ENCODE data around the gene MBD3L2B. TPM values are rescaled to one million over a fixed set of nuclear protein-coding genes. Genes with fewer than 3 reads are reported as not detected.
"Not testable (repeated sequence)": the region's sequence is repeated elsewhere in the genome, so short reads cannot be mapped to it uniquely, and the experiment has no call there.

The MBD3L2B gene
- total and polyA plus RNA-seq, 9 of the 15 experiments (the other 6 are each of a cell fraction or from before 2014, with no cell fraction given) = not detected

- H3K36me3 ChIP-seq (ENCODE audit: control insufficient read depth, insufficient read depth, low read length) = no peaks in the 10 kb centered on the region
- no peak overlapping the region for H2AFZ ChIP-seq (ENCODE audit: low read depth, low read length)
- H3K79me2 ChIP-seq (ENCODE audit: control insufficient read depth, insufficient read depth, low read length) = no peaks in the 10 kb centered on the region
- WGBS (ENCODE audit: insufficient coverage, low coverage, missing lambda C conversion rate) = 18% methylated on average over 4 of the region's 4 CpGs
- no peaks in the 10 kb centered on the region for H3K9me1 ChIP-seq (ENCODE audit: control insufficient read depth, insufficient read depth, low read length)
- in situ Hi-C loops (cut with MboI) = no loop called here
- H3K9me3 ChIP-seq (replicated peaks; ENCODE audit: control insufficient read depth, insufficient read depth, low read depth, low read length) = no peaks in the 10 kb centered on the region
- intact Hi-C loops (cut with micrococcal nuclease) = no loop called here
- no peaks in the 10 kb centered on the region for H4K20me1 ChIP-seq (replicated peaks; ENCODE audit: control insufficient read depth, insufficient read depth, low read length)
- H3K27me3 ChIP-seq (ENCODE audit: control insufficient read depth in 2 of 2, insufficient read depth in 2 of 2, low read length in 2 of 2) = no peaks in the 10 kb centered on the region
- ChIA-PET POLR2A (no interaction called here), CTCF (ENCODE audit: low intra/inter-chr PET ratio) (no interaction called here)
- FAIRE-seq (no peak), ATAC-seq (no peak), DNase-seq (ENCODE audit: extremely low read depth in 1 of 4, low spot score in 3 of 4) (no peak)
- no peak overlapping the region for H3K4me3 ChIP-seq
- no peak overlapping the region for H3K27ac ChIP-seq (ENCODE audit: extremely low read depth, low read depth, low read length)
- H3K4me1 ChIP-seq (replicated peaks in 1 of 2; ENCODE audit: control insufficient read depth in 2 of 2, insufficient read depth in 2 of 2, low read length in 2 of 2) = no peaks in the 10 kb centered on the region
- H3K4me2 ChIP-seq (ENCODE audit: insufficient read depth, low read length) = no peak overlapping the region
- no TSS peak for BruUV-seq (replicated peaks)
- no peak for TF ChIP-seq ETV6 (IDR thresholded peaks at IDR 0.05; ENCODE audit: borderline replicate concordance in 1 of 2, low read depth in 2 of 2, low read length in 1 of 2)
- no peak for TF ChIP-seq ETV6 (CRISPR knock-in tag; IDR thresholded peaks at IDR 0.05; ENCODE audit: borderline replicate concordance)
- no peak for TF ChIP-seq ZNF197 (CRISPR knock-in tag; IDR thresholded peaks at IDR 0.05; ENCODE audit: low read depth)
- no peak for TF ChIP-seq KAT8 (IDR thresholded peaks at IDR 0.05; ENCODE audit: low read depth)
- no peak for TF ChIP-seq HCFC1 (IDR thresholded peaks at IDR 0.05; ENCODE audit: low read depth, low read length)
- TF ChIP-seq MEIS2 (IDR thresholded peaks at IDR 0.05; ENCODE audit: partially characterized antibody) = no peak
- TF ChIP-seq NBN (IDR thresholded peaks at IDR 0.05; ENCODE audit: low read depth) = no peak
- TF ChIP-seq ATF3 (IDR thresholded peaks at IDR 0.05) = no peak
- TF ChIP-seq ATF3 (CRISPR knock-in tag; conservative IDR thresholded peaks at IDR 0.05) = no peak
- no peak for TF ChIP-seq TAF7 (tag; IDR thresholded peaks at IDR 0.05)
- no peak for TF ChIP-seq FOXJ2 (tag; IDR thresholded peaks at IDR 0.05)
- no peak for TF ChIP-seq PRPF4 (IDR thresholded peaks at IDR 0.05; ENCODE audit: insufficient read depth, low read depth, low read length, poor library complexity, severe bottlenecking)
- no peak for TF ChIP-seq ZSCAN29 (IDR thresholded peaks at IDR 0.05)
- TF ChIP-seq KLF16 (IDR thresholded peaks at IDR 0.05) = no peak
- no peak for TF ChIP-seq ZFPM2 (CRISPR knock-in tag; IDR thresholded peaks at IDR 0.05)
- no peak for TF ChIP-seq HNRNPH1 (optimal IDR thresholded peaks at IDR 0.05; ENCODE audit: low read depth, low read length)
- no peak for TF ChIP-seq ZNF280B (CRISPR knock-in tag; IDR thresholded peaks at IDR 0.05)
- no peak overlapping the region for H3K9ac ChIP-seq (ENCODE audit: insufficient read depth in 1 of 2, low read depth in 2 of 2, low read length in 2 of 2)
Observed at GRCh38 chr19:7063339-7063738, 42.1 kb upstream of the MBD3L2B start.

- not testable (repeated sequence) for ATAC-seq; BruUV-seq (replicated peaks)
Observed at GRCh38 chr19:7059977-7060376, 38.7 kb upstream of the MBD3L2B start.

More at GRCh38 chr19:7059977-7060376, 38.7 kb upstream of the MBD3L2B start:
- H3K4me3 ChIP-seq; H3K9me3 ChIP-seq (replicated peaks; ENCODE audit: control insufficient read depth, insufficient read depth, low read depth, low read length); H3K4me2 ChIP-seq (ENCODE audit: insufficient read depth, low read length); POLR2A ChIA-PET; H3K36me3 ChIP-seq (ENCODE audit: control insufficient read depth, insufficient read depth, low read length); H3K79me2 ChIP-seq (ENCODE audit: control insufficient read depth, insufficient read depth, low read length); CTCF ChIA-PET (ENCODE audit: low intra/inter-chr PET ratio); FAIRE-seq; H3K27me3 ChIP-seq (ENCODE audit: control insufficient read depth in 2 of 2, insufficient read depth in 2 of 2, low read length in 2 of 2); DNase-seq (ENCODE audit: extremely low read depth in 1 of 4, low spot score in 3 of 4); intact Hi-C loops (cut with micrococcal nuclease); H3K27ac ChIP-seq (ENCODE audit: extremely low read depth, low read depth, low read length); H3K9me1 ChIP-seq (ENCODE audit: control insufficient read depth, insufficient read depth, low read length); H3K9ac ChIP-seq (ENCODE audit: insufficient read depth in 1 of 2, low read depth in 2 of 2, low read length in 2 of 2); H4K20me1 ChIP-seq (replicated peaks; ENCODE audit: control insufficient read depth, insufficient read depth, low read length); H2AFZ ChIP-seq (ENCODE audit: low read depth, low read length); H3K4me1 ChIP-seq (replicated peaks in 1 of 2; ENCODE audit: control insufficient read depth in 2 of 2, insufficient read depth in 2 of 2, low read length in 2 of 2); in situ Hi-C loops (cut with MboI): not testable (repeated sequence)
- 0% methylated on average over 1 of the region's 2 CpGs for WGBS (ENCODE audit: insufficient coverage, low coverage, missing lambda C conversion rate)
